Measurements from ENCODE around the gene B4GALNT1.
"Not testable (repeated sequence)": the region's sequence is repeated elsewhere in the genome, so short reads cannot be mapped to it uniquely, and the experiment has no call there.

The B4GALNT1 gene

DNA sequence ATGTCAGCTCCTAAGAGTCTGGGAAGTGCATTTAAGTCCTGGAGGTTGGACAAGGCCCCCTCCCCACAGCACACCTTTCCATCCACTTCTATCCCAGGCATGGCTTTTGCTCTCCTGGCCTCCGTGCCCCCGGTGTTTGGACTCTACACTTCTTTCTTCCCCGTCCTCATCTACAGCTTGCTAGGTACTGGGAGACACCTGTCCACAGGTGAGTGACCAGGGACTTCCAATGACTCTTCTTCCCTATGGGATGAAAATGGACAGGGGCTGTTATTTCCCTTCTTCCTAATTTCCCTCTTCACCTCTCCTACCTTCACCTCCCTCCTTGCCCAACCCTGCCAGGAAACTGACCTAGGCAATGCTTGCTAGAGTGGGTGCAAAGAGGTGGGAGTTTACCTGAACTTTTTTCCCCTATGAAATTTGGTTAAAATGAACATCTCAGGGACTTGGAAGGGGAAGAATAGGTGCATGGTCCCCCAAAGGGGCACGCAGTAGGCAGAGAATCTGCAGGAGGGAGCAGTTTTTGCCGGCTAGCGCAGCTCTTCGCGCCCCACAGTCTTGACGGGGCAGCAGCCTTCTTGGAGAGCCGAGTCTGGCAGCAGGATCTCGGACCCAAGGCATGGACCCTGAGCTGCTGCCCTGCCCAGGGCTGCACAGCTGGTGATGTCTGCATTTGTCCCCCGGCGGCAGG, 12.6 kb downstream of the B4GALNT1 start:
- TF ChIP-seq CTCF (conservative IDR thresholded peaks at IDR 0.05): no peak
- no peak overlapping the region for H3K27ac ChIP-seq

- no peak for TF ChIP-seq CTCF (conservative IDR thresholded peaks at IDR 0.05)
These were observed 13.4 kb downstream of the B4GALNT1 start for GRCh38 chr12:57619434-57620244.

GRCh38 chr12:57618966-57619433, 14.0 kb downstream of the B4GALNT1 start:
- H3K27ac ChIP-seq: no peak overlapping the region
- no peak for TF ChIP-seq CTCF (conservative IDR thresholded peaks at IDR 0.05)

More at GRCh38 chr12:57619434-57620244, 13.4 kb downstream of the B4GALNT1 start:
- no peak overlapping the region for H3K27ac ChIP-seq

GRCh38 chr12:57618431-57618830, 14.6 kb downstream of the B4GALNT1 start:
- not testable (repeated sequence) for H3K27ac ChIP-seq

DNA sequence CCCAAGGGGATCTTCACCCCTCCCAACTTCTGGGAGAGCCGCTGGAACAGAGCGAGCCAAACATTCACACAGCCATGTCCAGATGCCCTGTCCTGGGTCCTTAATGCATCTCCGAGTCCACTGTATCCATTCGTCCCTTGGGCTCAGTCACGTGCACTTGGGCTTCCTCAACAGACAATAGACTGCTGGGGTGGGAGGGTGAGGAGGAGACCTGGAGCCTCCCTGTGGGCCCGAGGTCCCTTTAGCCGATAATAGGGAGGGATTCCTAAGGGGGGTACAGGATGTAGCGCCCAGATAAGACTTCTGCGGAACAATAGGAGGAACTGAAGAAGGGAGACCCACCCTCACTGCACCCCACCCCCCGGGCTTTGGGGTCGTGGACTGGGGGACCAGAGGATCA, 15.1 kb downstream of the B4GALNT1 start:
- no peak for TF ChIP-seq CTCF (conservative IDR thresholded peaks at IDR 0.05)
- no peak overlapping the region for H3K27ac ChIP-seq

GRCh38 chr12:57616383-57617101, 16.5 kb downstream of the B4GALNT1 start:
- no peak for TF ChIP-seq CTCF (conservative IDR thresholded peaks at IDR 0.05)
- H3K27ac ChIP-seq: no peak overlapping the region

DNA sequence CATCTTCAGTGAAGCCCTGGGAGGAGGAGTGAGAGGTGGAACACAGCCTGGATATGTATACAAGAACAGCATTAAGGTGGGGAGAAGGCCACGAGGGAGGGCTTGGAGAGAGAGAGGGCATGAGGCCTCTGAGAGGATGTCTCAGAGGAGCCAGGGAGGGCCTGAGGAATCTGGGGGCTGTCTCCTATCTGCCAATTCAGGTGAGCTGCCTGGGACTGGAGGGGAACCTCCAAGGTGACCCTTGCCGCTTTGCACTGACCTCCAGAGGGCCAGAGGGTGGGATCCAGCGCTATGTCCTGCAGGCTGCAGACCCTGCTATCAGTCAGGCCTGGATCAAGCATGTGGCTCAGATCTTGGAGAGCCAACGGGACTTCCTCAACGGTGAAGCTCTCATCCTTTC, 17.4 kb downstream of the B4GALNT1 start:
- no peak for TF ChIP-seq CTCF (conservative IDR thresholded peaks at IDR 0.05)
- no peak overlapping the region for H3K27ac ChIP-seq

Data from VCaP (cell line).